ENCODE data around the gene PIP4K2C. TPM values are rescaled to one million over a fixed set of nuclear protein-coding genes. Genes with fewer than 3 reads are reported as not detected.
"Not testable (repeated sequence)": the region's sequence is repeated elsewhere in the genome, so short reads cannot be mapped to it uniquely, and the experiment has no call there.

PIP4K2C gene
- total and polyA plus RNA-seq, 5 experiments from 2014 or later, result 10.9 to 24.8 (median 23.4) TPM

GRCh38 chr12:57614948-57615500, 24.0 kb downstream of the PIP4K2C start:
- DNase-seq (no peak), ATAC-seq (no peak)
- Mint-ChIP-seq H3K4me3 (peak overlapping the region in 1 of 10 donors; percentile 67), H3K27me3 (peaks cover 13 to 73% (median 37%) of the 10 kb centered on the region in 5 donors), H3K4me1 (peaks cover 7 to 33% (median 20%) of the 10 kb centered on the region in 4 donors), H3K36me3 (peaks cover 0 to 4% (median 2%) of the 10 kb centered on the region in 3 donors), H3K9me3 (no peaks in the 10 kb centered on the region), H3K27ac (no peak overlapping the region)
- POLR2A ChIA-PET, result interaction anchor here (1.4 kb wide), 1 partner anchor 9 kb away, joined by 5 read pairs; no protein-coding TSS in a partner anchor

- DNase-seq (no peak), ATAC-seq (no peak)
- POLR2A ChIA-PET, result interaction anchor here (0.5 kb wide), 1 partner anchor 15 kb away, joined by 3 read pairs; no protein-coding TSS in a partner anchor
- H3K27me3 Mint-ChIP-seq, result peaks cover 16 to 79% (median 40%) of the 10 kb centered on the region in 5 donors
- H3K9me3 Mint-ChIP-seq, result no peaks in the 10 kb centered on the region
- H3K4me3 Mint-ChIP-seq, result no peak overlapping the region
- H3K36me3 Mint-ChIP-seq, result peaks cover 0 to 4% (median 2%) of the 10 kb centered on the region in 3 donors
- peaks cover 5 to 35% (median 19%) of the 10 kb centered on the region in 4 donors for H3K4me1 Mint-ChIP-seq
- H3K27ac Mint-ChIP-seq, result no peak overlapping the region
These were observed 24.6 kb downstream of the PIP4K2C start for GRCh38 chr12:57615637-57616036.

GRCh38 chr12:57616383-57617101, 25.6 kb downstream of the PIP4K2C start:
- Mint-ChIP-seq H3K27ac (no peak overlapping the region), H3K4me3 (no peak overlapping the region), H3K9me3 (no peaks in the 10 kb centered on the region), H3K36me3 (peaks cover 0 to 4% (median 2%) of the 10 kb centered on the region in 3 donors), H3K4me1 (peaks cover 13 to 39% (median 24%) of the 10 kb centered on the region in 4 donors), H3K27me3 (peaks cover 22 to 88% (median 48%) of the 10 kb centered on the region in 5 donors)
- POLR2A ChIA-PET, result no interaction called here
- ATAC-seq (no peak), DNase-seq (no peak)

GRCh38 chr12:57617942-57618341, 26.9 kb downstream of the PIP4K2C start:
- H3K27ac Mint-ChIP-seq, result peak overlapping the region in 1 of 10 donors; percentile 66
- H3K27me3 Mint-ChIP-seq, result peaks cover 34 to 94% (median 56%) of the 10 kb centered on the region in 5 donors

GRCh38 chr12:57618431-57618830, 27.4 kb downstream of the PIP4K2C start:
- POLR2A ChIA-PET, H3K9me3 Mint-ChIP-seq, H3K27ac Mint-ChIP-seq, DNase-seq, ATAC-seq, H3K36me3 Mint-ChIP-seq, H3K4me3 Mint-ChIP-seq: not testable (repeated sequence)
- Mint-ChIP-seq H3K27me3 (peaks cover 37 to 94% (median 61%) of the 10 kb centered on the region in 5 donors), H3K4me1 (peaks cover 23 to 40% (median 31%) of the 10 kb centered on the region in 4 donors)

More at GRCh38 chr12:57617942-57618341, 26.9 kb downstream of the PIP4K2C start:
- ATAC-seq (no peak), DNase-seq (no peak)
- POLR2A ChIA-PET, result no interaction called here
- no peaks in the 10 kb centered on the region for H3K9me3 Mint-ChIP-seq
- H3K4me3 Mint-ChIP-seq, result no peak overlapping the region
- peaks cover 23 to 41% (median 31%) of the 10 kb centered on the region in 4 donors for H3K4me1 Mint-ChIP-seq
- peaks cover 0 to 5% (median 4%) of the 10 kb centered on the region in 3 donors for H3K36me3 Mint-ChIP-seq

- Mint-ChIP-seq H3K4me1 (peaks cover 23 to 39% (median 31%) of the 10 kb centered on the region in 4 donors), H3K4me3 (peak overlapping the region in 9 of 10 donors; percentile 22 to 75 (median 62)), H3K9me3 (no peaks in the 10 kb centered on the region), H3K36me3 (peaks cover 0 to 5% (median 4%) of the 10 kb centered on the region in 3 donors), H3K27me3 (peaks cover 40 to 95% (median 67%) of the 10 kb centered on the region in 5 donors), H3K27ac (no peak overlapping the region)
- DNase-seq (no peak), ATAC-seq (no peak)
- POLR2A ChIA-PET, result no interaction called here
These were observed 28.0 kb downstream of the PIP4K2C start for GRCh38 chr12:57618966-57619433.

- POLR2A ChIA-PET, result interaction anchor here (1.4 to 1.6 kb wide), 2 partner anchors 14 to 29 kb away, joined by 5 read pairs; partner anchors contain the start of genes DTX3 and PIP4K2C
These were observed 28.6 kb downstream of the PIP4K2C start for GRCh38 chr12:57619434-57620244.

GRCh38 chr12:57620245-57620935, 29.4 kb downstream of the PIP4K2C start:
- H3K4me1 Mint-ChIP-seq, result peaks cover 23 to 33% (median 30%) of the 10 kb centered on the region in 4 donors
- H3K27ac Mint-ChIP-seq, result peak overlapping the region in 3 of 10 donors; percentile 26 to 69 (median 61)
- POLR2A ChIA-PET, result interaction anchor here (0.8 to 1.6 kb wide), 9 partner anchors 15 to 162 kb away, joined by 3 to 5 read pairs (median 4); partner anchors contain the start of genes DTX3 and PIP4K2C
- H3K4me3 Mint-ChIP-seq, result peak overlapping the region; percentile 68 to 87 (median 84)
- peaks cover 51 to 100% (median 78%) of the 10 kb centered on the region in 5 donors for H3K27me3 Mint-ChIP-seq
- H3K9me3 Mint-ChIP-seq, result no peaks in the 10 kb centered on the region
- ATAC-seq (peak in 1 of 2 donors; percentile 3), DNase-seq (peak in 1 of 10 donors; percentile 22)
- H3K36me3 Mint-ChIP-seq, result peaks cover 0 to 5% (median 4%) of the 10 kb centered on the region in 3 donors

More at GRCh38 chr12:57619434-57620244, 28.6 kb downstream of the PIP4K2C start:
- peaks cover 23 to 33% (median 31%) of the 10 kb centered on the region in 4 donors for H3K4me1 Mint-ChIP-seq
- ATAC-seq (peak; percentile 55 to 62), DNase-seq (peak in 1 of 10 donors; percentile 25)
- H3K27ac Mint-ChIP-seq, result no peak overlapping the region
- peaks cover 0 to 5% (median 4%) of the 10 kb centered on the region in 3 donors for H3K36me3 Mint-ChIP-seq
- peaks cover 47 to 100% (median 73%) of the 10 kb centered on the region in 5 donors for H3K27me3 Mint-ChIP-seq
- H3K9me3 Mint-ChIP-seq, result no peaks in the 10 kb centered on the region
- H3K4me3 Mint-ChIP-seq, result peak overlapping the region in 9 of 10 donors; percentile 38 to 85 (median 69)

GRCh38 chr12:57620936-57621496, 30.0 kb downstream of the PIP4K2C start:
- peak; percentile 35 to 43 for ATAC-seq
- H3K27me3 Mint-ChIP-seq, result peaks cover 57 to 100% (median 82%) of the 10 kb centered on the region in 5 donors
- peak overlapping the region in 3 of 10 donors; percentile 26 to 69 (median 61) for H3K27ac Mint-ChIP-seq
- H3K36me3 Mint-ChIP-seq, result peaks cover 0 to 5% (median 4%) of the 10 kb centered on the region in 3 donors
- peak overlapping the region; percentile 68 to 87 (median 84) for H3K4me3 Mint-ChIP-seq
- POLR2A ChIA-PET, result interaction anchor here (0.8 to 1.6 kb wide), 8 partner anchors 16 to 162 kb away, joined by 3 to 5 read pairs (median 4); partner anchors contain the start of gene DTX3
- no peaks in the 10 kb centered on the region for H3K9me3 Mint-ChIP-seq
- peaks cover 23 to 33% (median 30%) of the 10 kb centered on the region in 4 donors for H3K4me1 Mint-ChIP-seq
- peak in 1 of 10 donors; percentile 29 for DNase-seq

GRCh38 chr12:57621497-57622292, 30.7 kb downstream of the PIP4K2C start:
- H3K9me3 Mint-ChIP-seq, result no peaks in the 10 kb centered on the region
- H3K4me1 Mint-ChIP-seq, result peaks cover 23 to 33% (median 30%) of the 10 kb centered on the region in 4 donors
- ATAC-seq (peak; percentile 69 to 79), DNase-seq (peak in 8 of 10 donors; percentile 41 to 60 (median 51))
- peak overlapping the region in 2 of 10 donors; percentile 49 to 52 for H3K27ac Mint-ChIP-seq
- peaks cover 0 to 5% (median 4%) of the 10 kb centered on the region in 3 donors for H3K36me3 Mint-ChIP-seq
- POLR2A ChIA-PET, result interaction anchor here (0.8 to 1.6 kb wide), 6 partner anchors 16 to 159 kb away, joined by 3 to 7 read pairs (median 5); partner anchors contain the start of genes ARHGAP9 and DTX3
- peak overlapping the region; percentile 68 to 87 (median 84) for H3K4me3 Mint-ChIP-seq
- H3K27me3 Mint-ChIP-seq, result peaks cover 58 to 100% (median 85%) of the 10 kb centered on the region in 5 donors

Data from naive thymus-derived CD8-positive, alpha-beta T cell (primary cell).